Nephron (organoid): Measurements from ENCODE around the gene IL21.

Source experiments
- H3K27ac Mint-ChIP-seq, 3 experiments: 2 replicates each; pipeline ENCODE4 v1.8.0; 2020; ENCODE audit warnings: mixed read lengths in 3 of 3, mild to moderate bottlenecking in 2 of 3, moderate library complexity in 1 of 3
- H3K27me3 Mint-ChIP-seq: 2 replicates; pipeline ENCODE4 v1.8.0; 2021; ENCODE audit warnings: low read depth, mild to moderate bottlenecking, moderate library complexity, mixed read lengths
- H3K36me3 Mint-ChIP-seq: 2 replicates; pipeline ENCODE4 v1.8.0; 2020; ENCODE audit warnings: low read depth, mixed read lengths
- H3K4me1 Mint-ChIP-seq: 2 replicates; pipeline ENCODE4 v1.8.0; 2020; ENCODE audit warnings: mixed read lengths
- H3K4me3 Mint-ChIP-seq, 3 experiments: 2 replicates each; pipeline ENCODE4 v1.8.0; 2020; ENCODE audit warnings: mild to moderate bottlenecking in 3 of 3, mixed read lengths in 3 of 3, moderate library complexity in 2 of 3
- H3K9me3 Mint-ChIP-seq: 2 replicates; pipeline ENCODE4 v1.8.0; 2020; ENCODE audit warnings: mixed read lengths
- CTCF ChIP-seq, 3 experiments: fragments of 200-600 bp; sonication (generic); IDR thresholded peaks; one replicate each; pipeline ENCODE4 v1.5.0; 2021; ENCODE audit warnings: antibody characterized with exemption in 3 of 3; ENCODE audit not compliant: unreplicated experiment in 3 of 3

The IL21 gene

DNA sequence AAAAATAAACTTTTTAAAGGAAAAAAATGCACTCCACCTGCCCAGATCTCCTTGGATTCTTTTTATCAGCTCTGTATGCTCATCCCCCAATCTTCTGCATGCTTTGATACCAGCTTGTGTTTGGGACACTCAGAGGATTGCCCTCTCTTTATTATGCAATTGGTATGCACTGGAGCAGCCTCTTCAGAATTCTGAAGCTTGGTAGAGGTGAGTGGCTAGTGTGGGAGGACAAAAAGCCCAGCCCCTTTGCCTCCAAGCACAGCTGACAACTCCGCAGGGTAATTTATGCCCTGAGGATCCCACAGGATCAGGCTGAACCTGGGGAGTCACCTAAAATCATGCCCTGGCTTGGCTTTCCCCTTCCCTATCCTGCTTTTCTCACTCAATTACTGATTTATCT is 16.7 kb downstream of the IL21 start:
- H3K4me3 Mint-ChIP-seq, result no peak overlapping the region
- no peaks in the 10 kb centered on the region for H3K27me3 Mint-ChIP-seq
- no peaks in the 10 kb centered on the region for H3K9me3 Mint-ChIP-seq
- no peak for TF ChIP-seq CTCF (IDR thresholded peaks at IDR 0.05; ENCODE audit: unreplicated experiment in 3 of 3)
- peaks cover 4% of the 10 kb centered on the region for H3K4me1 Mint-ChIP-seq
- no peaks in the 10 kb centered on the region for H3K36me3 Mint-ChIP-seq
- no peak overlapping the region for H3K27ac Mint-ChIP-seq

DNA sequence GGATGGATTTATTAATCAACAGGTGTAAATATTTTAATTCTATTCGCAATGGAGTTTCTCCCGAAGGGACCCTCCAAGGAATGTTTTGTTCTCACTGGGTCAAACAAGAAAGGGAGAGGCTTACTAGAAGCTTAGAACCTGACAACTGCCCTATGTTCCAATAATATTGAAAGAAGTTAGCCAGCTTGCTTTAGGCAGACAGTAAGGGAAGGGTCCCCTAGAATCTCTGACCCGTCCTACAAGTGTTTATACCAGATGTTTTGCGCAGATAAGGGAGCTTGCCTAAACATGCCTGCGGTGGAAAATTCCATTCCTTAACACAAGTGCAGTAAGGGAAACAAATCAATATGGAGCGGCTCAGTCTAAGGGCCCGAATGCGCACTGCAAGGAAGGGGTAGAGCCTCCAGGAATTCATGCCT is 17.7 kb downstream of the IL21 start:
- Mint-ChIP-seq H3K27me3 (no peaks in the 10 kb centered on the region), H3K9me3 (no peaks in the 10 kb centered on the region), H3K4me3 (no peak overlapping the region), H3K27ac (no peak overlapping the region), H3K4me1 (peaks cover 4% of the 10 kb centered on the region), H3K36me3 (no peaks in the 10 kb centered on the region)
- TF ChIP-seq CTCF (IDR thresholded peaks at IDR 0.05; ENCODE audit: unreplicated experiment in 3 of 3), result no peak

DNA sequence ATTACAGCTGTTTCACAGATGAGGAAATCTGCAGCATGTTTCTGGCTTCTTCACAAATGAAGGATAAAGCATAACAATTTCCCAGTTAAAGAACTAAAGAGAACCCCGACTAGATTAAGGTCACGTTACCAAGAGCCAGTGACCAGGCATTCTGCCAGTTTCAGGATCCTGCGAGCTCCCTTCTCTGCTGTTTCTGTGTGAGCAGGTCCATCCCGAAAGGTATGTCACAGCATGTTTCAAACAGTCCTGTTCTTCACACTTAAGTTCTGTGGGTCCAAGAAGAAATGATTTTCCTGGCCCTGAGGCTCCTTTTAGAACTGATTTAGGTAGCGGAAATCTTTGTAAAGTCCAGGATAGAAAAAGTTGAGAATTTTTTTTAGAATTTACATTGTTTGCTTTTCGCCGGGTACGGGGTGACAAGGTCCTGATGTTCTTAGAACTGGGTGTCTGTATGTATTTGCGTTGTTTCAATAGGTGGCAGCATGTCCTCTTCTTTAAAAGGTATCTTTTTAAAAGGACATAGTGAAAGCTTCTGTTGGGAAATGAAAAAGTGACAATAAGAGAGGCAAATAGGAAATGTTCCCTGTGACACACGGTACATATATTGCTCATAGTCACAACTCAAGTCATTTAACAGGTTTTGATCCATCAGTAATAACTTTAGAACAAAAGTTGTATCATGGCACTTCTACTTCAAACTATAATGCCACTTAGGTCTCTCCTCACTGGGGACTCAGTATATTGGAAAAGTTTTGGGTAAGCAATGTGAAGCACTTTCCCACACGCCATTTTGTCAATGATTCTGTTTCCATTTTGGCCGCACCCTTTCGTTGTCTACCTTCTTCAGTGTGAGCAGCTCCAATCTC is 18.4 kb downstream of the IL21 start:
- peaks cover 4% of the 10 kb centered on the region for H3K4me1 Mint-ChIP-seq
- peak; percentile 38 to 46 (median 41) for TF ChIP-seq CTCF (IDR thresholded peaks at IDR 0.05; ENCODE audit: unreplicated experiment in 3 of 3)
- no peaks in the 10 kb centered on the region for H3K36me3 Mint-ChIP-seq
- no peaks in the 10 kb centered on the region for H3K9me3 Mint-ChIP-seq
- no peak overlapping the region for H3K27ac Mint-ChIP-seq
- H3K4me3 Mint-ChIP-seq, result no peak overlapping the region
- no peaks in the 10 kb centered on the region for H3K27me3 Mint-ChIP-seq

DNA sequence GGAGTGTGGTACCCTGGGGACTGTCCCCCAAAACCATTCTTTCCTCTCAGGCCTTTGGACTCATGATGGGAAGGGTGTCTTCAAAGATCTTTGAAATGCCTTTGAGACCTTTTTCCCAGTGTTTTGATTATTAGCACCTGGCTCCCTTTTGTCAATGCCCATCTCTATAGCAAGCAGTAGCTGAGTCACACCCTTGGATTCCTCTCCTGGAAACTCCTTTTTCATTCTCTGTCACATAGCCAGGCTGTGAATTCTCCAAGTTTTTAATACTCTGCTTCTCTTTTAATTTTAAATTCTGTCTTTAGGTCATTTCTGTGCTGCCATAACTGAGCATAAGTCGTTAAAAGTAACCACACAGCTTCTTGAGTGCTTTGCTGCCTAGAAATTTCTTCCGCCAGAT is 29.7 kb downstream of the IL21 start:
- H3K4me3 Mint-ChIP-seq, result no peak overlapping the region
- H3K9me3 Mint-ChIP-seq, result no peaks in the 10 kb centered on the region
- TF ChIP-seq CTCF (IDR thresholded peaks at IDR 0.05; ENCODE audit: unreplicated experiment in 3 of 3), result no peak

DNA sequence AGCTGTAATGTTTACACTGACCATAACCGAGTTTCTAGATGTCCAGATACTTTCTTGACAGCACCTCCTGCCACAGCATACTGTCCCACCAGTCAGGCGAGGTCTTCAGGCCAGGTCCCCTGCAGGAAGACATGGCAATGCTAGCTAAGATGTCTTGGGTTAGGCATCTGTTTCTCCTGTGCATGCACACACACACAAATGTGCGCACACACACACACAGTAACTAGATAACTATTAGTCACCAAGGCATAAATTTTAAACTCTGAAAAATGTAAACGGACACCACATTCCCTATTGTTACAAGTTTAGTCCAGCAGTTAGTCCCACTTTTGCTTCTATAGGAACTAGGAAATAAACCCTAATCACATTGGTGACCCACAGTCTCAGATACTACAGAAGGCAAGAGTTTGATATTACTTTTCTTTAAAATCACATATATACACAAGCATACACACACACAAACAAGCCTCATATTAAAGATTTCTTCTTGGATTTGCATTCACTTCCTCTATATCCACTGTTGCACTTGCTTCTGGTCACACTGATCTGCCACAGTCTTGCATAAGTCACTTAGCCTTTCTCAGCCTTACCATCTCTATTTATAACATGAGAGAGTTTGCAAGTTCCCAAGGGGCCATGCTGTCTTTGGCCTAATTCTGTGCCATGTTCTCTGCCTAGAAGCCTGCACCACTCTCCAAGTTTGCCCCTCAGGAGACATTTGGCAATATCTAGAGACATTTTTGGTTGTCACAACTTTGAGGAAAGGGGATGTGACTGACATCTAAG is 32.2 kb downstream of the IL21 start:
- Mint-ChIP-seq H3K27ac (no peak overlapping the region), H3K9me3 (no peaks in the 10 kb centered on the region), H3K36me3 (no peaks in the 10 kb centered on the region), H3K27me3 (peaks cover 4% of the 10 kb centered on the region), H3K4me3 (no peak overlapping the region), H3K4me1 (peaks cover 15% of the 10 kb centered on the region)
- no peak for TF ChIP-seq CTCF (IDR thresholded peaks at IDR 0.05; ENCODE audit: unreplicated experiment in 3 of 3)

More for the DNA sequence above, 29.7 kb downstream of the IL21 start:
- peaks cover 7% of the 10 kb centered on the region for H3K27me3 Mint-ChIP-seq
- H3K27ac Mint-ChIP-seq, result no peak overlapping the region
- no peaks in the 10 kb centered on the region for H3K36me3 Mint-ChIP-seq
- no peaks in the 10 kb centered on the region for H3K4me1 Mint-ChIP-seq
